DMS153 (cell line): ENCODE data around the gene OR2T29.
A peak's percentile ranks its signal among the peaks of the same experiment; 100 is the strongest.
"Not testable (repeated sequence)": the region's sequence is repeated elsewhere in the genome, so short reads cannot be mapped to it uniquely, and the experiment has no call there.

ENCODE experiments used
- DNase-seq: peaks from one replicate; lab custom pipeline; 2025; lab: John Stamatoyannopoulos, UW

OR2T29 gene

GRCh38 chr1:248562672-248563071 lies at the start of gene OR2T29:
Gene OR2T29 (minus strand): TSS chr1:248562772. CDS start chr1:248559491, 3,281 bp downstream.
- not testable (repeated sequence) for DNase-seq

- no peak for DNase-seq
These were observed 49.4 kb upstream of the OR2T29 start for GRCh38 chr1:248611883-248612414.

DNA sequence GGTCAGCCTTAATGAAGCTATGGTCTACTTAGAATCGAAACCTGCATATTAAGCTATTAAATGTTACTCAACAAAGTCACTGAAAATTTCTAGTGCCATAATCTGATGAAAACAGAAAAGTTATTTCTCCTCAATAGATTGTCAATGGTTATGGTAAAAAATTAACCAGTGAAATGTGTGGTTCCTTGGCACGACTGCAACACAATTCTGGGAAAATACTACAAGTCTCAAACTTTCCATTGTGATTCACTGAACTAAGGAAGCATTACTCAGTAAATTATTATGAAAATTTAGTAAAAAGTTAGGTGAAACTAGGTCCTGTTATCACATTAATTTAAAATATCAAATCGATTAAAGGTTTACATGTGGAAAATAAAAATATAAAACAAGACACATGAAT lies 47.7 kb upstream of the OR2T29 start:
- no peak for DNase-seq

DNA sequence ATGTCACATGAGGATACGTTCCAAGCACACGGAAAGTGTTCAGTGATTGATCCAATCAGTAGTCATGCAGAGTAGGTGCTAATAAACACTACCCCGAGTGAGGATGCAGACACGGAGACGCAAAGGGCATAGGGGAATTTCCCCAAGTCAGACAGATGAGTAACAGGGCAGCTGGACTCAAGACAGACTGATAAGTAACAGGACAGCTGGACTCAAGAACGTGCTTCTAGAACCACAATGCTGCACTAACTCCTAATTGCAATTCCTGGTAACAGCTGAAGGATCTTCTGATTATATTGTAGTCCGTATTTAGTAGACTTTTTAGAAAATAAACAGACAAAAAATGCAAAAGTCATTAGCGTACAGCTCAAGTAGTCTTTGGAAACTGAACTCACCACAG lies 36.8 kb upstream of the OR2T29 start:
- no peak for DNase-seq

GRCh38 chr1:248597589-248597988 lies 35.0 kb upstream of the OR2T29 start, which contains the start of gene OR2T10:
Gene OR2T10 (minus strand): TSS chr1:248597700. CDS start chr1:248593768, 3,932 bp downstream.
- DNase-seq: no peak

DNA sequence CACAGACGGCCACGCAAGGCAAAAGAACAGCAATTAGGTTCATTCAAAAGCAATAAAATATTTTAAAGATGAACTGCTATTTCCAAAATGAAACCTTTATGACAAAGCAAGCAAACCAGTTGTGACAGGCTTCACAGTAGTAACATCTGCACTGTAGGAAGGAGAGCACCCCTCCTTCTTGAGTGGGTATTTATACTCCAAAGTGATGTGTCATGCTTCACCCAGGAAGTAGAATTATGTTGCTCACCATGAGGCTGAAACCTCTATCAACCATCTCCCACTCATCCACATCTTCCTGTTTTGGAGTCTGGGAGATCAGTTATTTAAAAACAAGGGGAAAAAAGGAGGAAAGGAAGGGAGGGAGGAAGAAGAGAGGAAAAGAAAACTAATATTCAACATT lies 34.0 kb upstream of the OR2T29 start:
- DNase-seq: peak; percentile 13

- no peak for DNase-seq
These were observed 30.7 kb upstream of the OR2T29 start for GRCh38 chr1:248593226-248593625.

DNA sequence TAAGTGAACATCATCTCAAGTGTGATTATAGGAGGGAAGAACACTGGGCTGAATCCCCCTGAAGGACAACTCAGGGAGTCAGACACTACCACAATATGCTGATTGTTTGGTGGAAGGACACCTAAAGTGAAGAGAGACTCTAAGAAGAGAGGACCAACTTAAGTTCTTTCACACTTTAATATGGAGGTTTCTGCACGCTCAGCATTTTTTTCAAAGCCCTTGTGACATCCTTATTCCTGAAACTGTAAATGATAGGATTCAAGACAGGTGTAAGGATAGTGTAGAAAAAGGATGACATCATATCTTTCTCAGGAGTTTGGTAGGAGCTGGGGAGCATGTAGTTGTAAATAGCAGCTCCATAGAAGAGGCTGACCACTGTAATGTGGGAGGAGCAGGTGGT lies 30.1 kb upstream of the OR2T29 start:
- no peak for DNase-seq

GRCh38 chr1:248590055-248590454 lies 27.5 kb upstream of the OR2T29 start:
- no peak for DNase-seq

DNA sequence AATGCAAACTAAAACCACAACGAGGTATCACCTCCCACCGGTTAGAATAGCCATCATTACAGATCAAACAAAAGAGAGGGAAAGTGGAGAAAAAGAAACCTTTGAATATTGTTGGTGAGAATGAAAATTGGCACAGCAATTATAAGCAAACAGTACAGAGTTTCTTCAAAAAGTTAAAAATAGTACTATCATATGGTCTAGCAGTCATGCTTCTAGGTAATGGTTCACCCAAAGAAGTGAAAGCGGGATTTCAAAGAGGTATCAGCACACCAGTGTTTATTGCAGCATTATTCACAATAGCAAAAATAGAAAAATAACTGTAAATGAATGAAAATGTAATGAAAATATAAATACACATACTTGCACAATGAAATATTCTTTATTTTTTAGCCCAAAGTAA lies 26.8 kb upstream of the OR2T29 start:
- DNase-seq: no peak

- no peak for DNase-seq
These were observed 22.7 kb upstream of the OR2T29 start for GRCh38 chr1:248585266-248585665.

DNA sequence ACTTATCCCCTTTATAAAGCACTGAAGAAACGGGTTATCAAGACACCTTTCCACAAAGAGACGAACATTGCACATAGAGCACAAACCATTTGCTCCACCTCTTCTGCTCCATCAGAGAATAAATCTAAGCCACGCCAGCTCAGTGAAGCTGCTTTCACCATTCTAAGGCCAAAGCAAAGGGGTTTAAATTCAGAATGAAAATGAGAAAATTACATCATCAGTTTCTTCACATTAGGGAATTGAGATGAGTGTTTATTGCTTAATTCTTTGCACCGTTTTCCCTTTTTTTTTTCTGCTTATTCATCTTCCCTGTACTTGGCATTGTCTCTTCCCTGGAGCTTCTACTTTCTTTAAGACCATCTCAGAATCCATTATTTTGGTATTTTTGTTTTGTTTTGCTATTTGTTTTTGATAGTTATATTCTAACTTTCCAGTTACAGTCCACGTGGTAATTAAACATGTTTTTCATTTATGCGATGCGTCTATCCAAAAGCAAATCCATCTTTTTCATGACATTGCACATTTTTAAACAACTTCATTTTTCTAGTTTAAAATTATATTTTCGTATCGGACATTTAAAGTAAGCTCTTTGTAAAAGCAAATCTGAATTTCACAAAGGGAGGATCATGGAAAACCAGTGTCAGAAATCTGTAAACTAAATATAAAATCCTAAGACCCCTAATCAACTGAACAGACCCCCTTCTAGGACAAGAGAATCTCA lies 13.8 kb upstream of the OR2T29 start:
- no peak for DNase-seq

GRCh38 chr1:248574657-248575056 lies 12.1 kb upstream of the OR2T29 start, which contains the start of gene OR2T34:
Gene OR2T34 (minus strand): TSS chr1:248574757. CDS start chr1:248574757, 0 bp downstream.
- DNase-seq: not testable (repeated sequence)

DNA sequence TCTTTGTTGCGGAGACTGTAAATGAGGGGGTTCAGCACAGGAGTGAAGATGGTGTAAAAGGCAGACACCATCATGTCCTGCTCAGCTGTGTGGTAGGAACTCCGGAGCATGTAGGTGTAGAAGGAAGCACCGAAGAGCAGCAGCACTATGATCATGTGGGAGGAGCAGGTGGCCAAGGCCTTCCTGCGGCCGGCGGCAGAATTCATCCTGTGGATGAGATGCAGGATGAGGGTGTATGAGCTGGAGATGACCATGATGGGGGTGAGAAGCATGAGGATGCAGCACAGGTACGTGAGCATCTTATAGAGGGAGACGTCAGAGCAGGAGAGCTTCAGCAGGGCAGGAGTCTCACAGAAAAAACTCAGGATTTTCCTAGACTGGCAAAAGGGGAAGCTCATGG lies 11.3 kb upstream of the OR2T29 start:
- DNase-seq: not testable (repeated sequence)

DNA sequence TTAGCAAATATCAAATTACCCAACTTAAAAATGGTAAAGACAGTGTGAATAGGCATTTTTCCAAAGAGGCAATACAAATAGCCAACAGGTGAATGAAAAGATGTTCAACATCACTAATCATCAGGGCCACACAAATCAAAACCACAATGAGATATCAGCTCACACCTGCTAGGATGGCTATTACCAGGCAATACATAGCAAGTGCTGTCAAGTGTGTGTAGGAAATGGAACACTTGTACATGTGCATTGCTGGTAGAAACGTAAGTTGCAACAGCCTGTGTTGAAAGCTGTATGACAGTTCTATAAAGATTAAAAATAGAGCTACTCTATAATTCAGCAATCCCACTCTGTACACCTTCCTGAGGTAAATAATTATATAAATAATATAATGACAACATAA lies 9.5 kb upstream of the OR2T29 start:
- DNase-seq: not testable (repeated sequence)

DNA sequence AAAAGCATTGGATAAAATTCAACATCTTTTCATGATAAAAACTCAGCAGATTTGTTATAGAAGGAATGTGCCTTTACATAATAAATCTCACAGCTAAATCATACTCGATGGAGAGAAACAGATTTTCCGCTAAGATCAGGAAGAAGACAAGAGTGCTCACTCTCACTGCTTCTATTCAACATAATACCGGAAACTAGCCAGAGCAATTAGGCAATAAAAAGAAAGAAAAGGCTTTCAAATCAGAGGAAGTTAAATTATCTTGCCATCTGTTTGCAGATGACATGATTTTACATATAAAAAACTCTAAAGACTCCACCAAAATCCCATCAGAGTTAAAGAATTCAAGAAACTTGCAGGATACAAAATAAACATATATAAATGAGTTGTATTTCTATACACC lies 8.2 kb upstream of the OR2T29 start:
- peak; percentile 11 for DNase-seq

DNA sequence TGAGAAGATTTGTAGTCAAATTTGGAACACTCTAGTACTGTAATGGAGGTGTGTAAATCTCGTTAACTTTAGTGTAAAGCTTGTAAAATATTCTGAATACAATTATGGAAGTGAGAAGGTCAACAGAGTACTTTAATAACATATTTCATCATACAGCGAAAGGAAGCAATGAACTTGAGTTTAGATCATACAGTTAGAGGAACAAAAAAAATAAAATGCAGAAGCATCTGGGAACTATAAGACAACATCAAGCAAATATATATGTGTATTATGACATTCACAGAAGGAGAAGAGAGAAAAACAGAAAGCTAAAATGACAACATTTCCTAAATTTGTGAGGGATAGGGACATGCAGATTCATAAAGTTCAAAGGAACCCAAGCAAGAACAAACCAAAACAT lies 6.5 kb upstream of the OR2T29 start:
- not testable (repeated sequence) for DNase-seq

- DNase-seq: not testable (repeated sequence)
These were observed 3.2 kb upstream of the OR2T29 start for GRCh38 chr1:248565530-248566373.

DNA sequence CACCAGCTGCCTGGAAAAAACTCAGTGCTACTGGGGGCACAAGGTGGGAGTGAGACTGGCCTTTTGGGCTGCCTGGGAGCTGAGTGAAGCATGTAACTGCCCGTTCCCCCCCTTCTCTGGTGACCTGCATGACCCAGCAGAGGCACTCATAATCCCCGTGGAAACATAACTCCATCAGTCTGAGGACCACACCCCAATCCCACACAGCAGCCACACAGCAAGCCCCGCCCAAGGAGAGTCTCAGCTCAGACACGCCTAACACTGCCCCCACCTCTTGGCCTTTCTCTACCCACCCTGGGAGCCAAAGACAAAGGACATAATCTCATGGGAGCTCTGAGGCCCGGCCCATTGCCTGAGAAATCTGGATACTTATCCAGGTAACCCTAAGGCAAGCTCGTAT lies 11.5 kb downstream of the OR2T29 start:
- DNase-seq: not testable (repeated sequence)

DNA sequence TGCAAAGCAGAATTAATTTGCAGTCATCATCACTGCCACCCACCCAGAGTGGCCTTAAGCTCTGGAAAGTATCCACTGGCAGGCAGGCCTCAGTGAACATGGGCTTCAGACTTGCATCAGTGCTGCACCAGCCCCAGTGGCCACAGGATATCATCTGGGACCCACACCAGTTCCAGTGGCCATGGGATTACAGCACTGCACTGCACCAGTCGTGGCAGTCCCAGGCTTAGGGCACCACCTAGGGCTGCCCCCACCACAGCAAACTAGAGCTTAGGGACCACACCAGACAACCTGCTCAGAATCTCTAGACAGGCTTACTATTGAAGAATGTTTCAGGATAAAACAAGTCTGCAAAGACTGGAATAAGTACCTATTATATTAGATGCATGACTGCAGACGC lies 15.2 kb downstream of the OR2T29 start:
- DNase-seq: not testable (repeated sequence)

DNA sequence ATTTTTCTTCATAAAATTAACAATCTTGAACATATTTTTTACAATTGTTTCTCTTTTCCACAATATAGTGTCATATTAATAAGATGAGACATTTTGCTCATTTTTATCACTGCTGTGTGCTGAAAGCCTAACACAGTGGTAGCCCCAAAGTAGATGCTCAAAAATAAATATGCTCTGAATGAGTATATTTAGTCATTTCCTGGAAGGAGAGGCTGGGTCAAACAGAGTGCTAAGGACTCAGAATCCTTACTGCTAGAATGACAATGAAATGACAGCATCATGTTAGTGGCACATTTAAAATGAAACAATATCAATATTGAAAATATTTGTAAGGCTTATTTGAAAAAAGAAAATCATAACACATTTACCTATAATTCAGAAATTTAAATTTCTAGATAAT lies 25.1 kb downstream of the OR2T29 start:
- DNase-seq: not testable (repeated sequence)

DNA sequence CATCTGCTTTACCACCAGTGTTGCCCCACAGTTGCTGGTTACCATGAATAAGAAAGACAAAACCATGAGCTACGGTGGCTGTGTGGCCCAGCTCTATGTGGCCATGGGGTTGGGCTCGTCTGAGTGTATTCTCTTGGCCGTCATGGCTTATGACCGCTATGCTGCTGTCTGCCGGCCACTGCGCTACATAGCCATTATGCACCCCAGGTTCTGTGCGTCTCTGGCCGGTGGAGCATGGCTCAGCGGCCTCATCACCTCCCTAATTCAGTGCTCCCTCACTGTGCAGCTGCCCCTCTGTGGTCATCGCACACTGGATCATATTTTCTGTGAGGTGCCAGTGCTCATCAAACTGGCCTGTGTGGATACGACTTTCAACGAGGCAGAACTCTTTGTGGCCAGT lies 40.7 kb downstream of the OR2T29 start:
- no peak for DNase-seq

DNA sequence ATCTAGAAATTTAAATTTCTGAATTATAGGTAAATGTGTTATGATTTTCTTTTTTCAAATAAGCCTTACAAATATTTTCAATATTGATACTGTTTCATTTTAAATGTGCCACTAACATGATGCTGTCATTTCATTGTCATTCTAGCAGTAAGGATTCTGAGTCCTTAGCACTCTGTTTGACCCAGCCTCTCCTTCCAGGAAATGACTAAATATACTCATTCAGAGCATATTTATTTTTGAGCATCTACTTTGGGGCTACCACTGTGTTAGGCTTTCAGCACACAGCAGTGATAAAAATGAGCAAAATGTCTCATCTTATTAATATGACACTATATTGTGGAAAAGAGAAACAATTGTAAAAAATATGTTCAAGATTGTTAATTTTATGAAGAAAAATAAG lies 52.4 kb downstream of the OR2T29 start:
- DNase-seq: not testable (repeated sequence)
